22Rv1 (cell line): ENCODE results near the gene NT5DC3.
A peak's percentile ranks its signal among the peaks of the same experiment; 100 is the strongest.

Source experiments
- H3K27ac ChIP-seq: fragments of 450-650 bp; 2 replicates; pipeline ENCODE4 v1.5.1; 2017
- CTCF ChIP-seq: fragments of 450-650 bp; IDR thresholded peaks from 2 replicates; pipeline ENCODE4 v1.5.1; 2017; ENCODE audit warnings: mild to moderate bottlenecking
- ZFX ChIP-seq: fragments of 450-650 bp; IDR thresholded peaks from 2 replicates; pipeline ENCODE4 v1.6.1; 2017; ENCODE audit warnings: antibody characterized with exemption, borderline replicate concordance

NT5DC3 gene

GRCh38 chr12:103779410-103780092, 61.5 kb downstream of the NT5DC3 start:
- TF ChIP-seq CTCF (no peak), ZFX (no peak)
- no peak overlapping the region for H3K27ac ChIP-seq

- TF ChIP-seq CTCF (no peak), ZFX (no peak)
- no peak overlapping the region for H3K27ac ChIP-seq
These were observed 62.3 kb downstream of the NT5DC3 start for GRCh38 chr12:103778781-103779180.

GRCh38 chr12:103774977-103775560, 66.0 kb downstream of the NT5DC3 start:
- no peak overlapping the region for H3K27ac ChIP-seq
- TF ChIP-seq CTCF: no peak
- no peak for TF ChIP-seq ZFX

GRCh38 chr12:103773109-103773910, 67.7 kb downstream of the NT5DC3 start:
- TF ChIP-seq ZFX (no peak), CTCF (no peak)
- no peak overlapping the region for H3K27ac ChIP-seq

GRCh38 chr12:103772367-103773108, 68.5 kb downstream of the NT5DC3 start:
- no peak overlapping the region for H3K27ac ChIP-seq
- no peak for TF ChIP-seq CTCF
- no peak for TF ChIP-seq ZFX

GRCh38 chr12:103771466-103771865, 69.6 kb downstream of the NT5DC3 start:
- no peak overlapping the region for H3K27ac ChIP-seq
- TF ChIP-seq CTCF (peak; percentile 39), ZFX (no peak)
